ENCODE measurements around the gene CMTM7.

Gene CMTM7

DNA sequence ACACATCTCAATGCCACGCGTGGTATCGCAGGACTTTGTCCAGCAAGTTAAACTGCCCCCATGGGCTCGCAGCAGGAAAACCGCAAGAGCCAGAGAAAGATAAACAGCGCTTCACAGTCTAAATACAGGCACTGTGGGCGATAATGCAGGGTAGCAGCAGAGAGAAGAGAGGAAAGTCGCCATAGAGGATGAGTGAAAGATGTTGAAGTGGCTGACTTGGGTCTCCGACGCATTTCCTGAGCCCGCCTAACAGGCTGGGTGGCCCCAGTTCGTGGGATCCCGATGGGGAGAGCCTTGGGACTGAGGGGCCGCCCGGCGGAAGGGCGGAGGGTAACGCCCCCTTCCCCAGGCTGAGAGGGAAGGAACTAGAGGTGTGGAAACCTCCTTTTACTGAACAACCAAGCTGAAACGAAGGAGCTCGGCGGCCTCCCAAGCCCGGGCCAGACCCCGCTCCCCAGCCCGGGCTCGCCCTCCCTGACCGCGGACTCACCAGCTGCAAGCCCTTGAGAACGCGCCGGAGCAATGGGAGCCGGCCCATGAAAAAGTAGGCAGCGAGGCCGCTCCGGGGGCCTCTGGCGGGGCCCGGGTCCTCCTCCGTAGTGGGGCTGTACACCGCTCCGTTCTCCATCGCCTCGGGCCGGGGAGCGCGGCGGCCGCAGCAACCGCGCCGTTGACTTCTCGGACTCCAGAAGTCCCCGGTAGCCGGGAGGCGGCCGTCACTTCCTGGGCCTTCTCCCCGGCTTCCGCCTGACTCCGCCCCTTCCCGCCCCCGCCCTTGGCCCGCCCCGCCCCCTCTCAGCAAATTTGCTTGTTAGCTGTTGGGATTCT, 110.7 kb downstream of the CMTM7 start, which contains the start of gene CMTM6:
Gene CMTM6 (minus strand): TSS at position 735 of the 828 bp plus-strand sequence. CDS start 107 bp downstream, at position 628.
- Histone ChIP-seq H3K9me3 (ENCODE audit: control insufficient read depth, low read depth, low read length) (no peaks in the 10 kb centered on the region), H3K9ac (ENCODE audit: low read length) (peak within 1 kb of the TSS; percentile 56), H3K36me3 (ENCODE audit: control insufficient read depth, low read depth, low read length) (no peaks in the 10 kb centered on the region), H3K4me1 (ENCODE audit: control insufficient read depth, low read depth, low read length) (peaks cover 12% of the 10 kb centered on the region), H3K4me3 (ENCODE audit: low read length) (peak within 1 kb of the TSS; percentile 75), H3K27ac (ENCODE audit: low read length) (no peak within 1 kb of the TSS), H3K27me3 (ENCODE audit: control insufficient read depth, insufficient read depth, low read length) (no peaks in the 10 kb centered on the region)

DNA sequence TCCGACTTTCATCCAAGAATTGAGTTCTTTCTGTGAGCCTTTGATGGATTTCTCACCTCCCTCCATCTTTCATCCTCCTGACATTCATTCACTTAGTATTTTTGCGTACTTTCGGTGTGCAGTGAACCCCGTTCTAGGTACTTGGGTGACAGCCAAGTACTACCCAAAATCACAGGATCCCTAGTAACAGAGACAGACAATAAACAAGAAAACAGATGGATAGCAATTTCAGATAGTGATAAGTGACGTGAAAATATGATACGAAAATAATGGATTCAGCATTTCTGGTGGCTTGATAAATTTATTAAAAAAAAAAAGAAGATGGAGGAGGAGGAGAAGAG, 111.3 kb downstream of the CMTM7 start:
- peaks cover 12% of the 10 kb centered on the region for H3K4me1 ChIP-seq (ENCODE audit: control insufficient read depth, low read depth, low read length)
- peak overlapping the region; percentile 75 for H3K4me3 ChIP-seq (ENCODE audit: low read length)
- H3K36me3 ChIP-seq (ENCODE audit: control insufficient read depth, low read depth, low read length): no peaks in the 10 kb centered on the region
- no peak overlapping the region for H3K27ac ChIP-seq (ENCODE audit: low read length)
- no peak overlapping the region for H3K9ac ChIP-seq (ENCODE audit: low read length)
- H3K9me3 ChIP-seq (ENCODE audit: control insufficient read depth, low read depth, low read length): no peaks in the 10 kb centered on the region
- H3K27me3 ChIP-seq (ENCODE audit: control insufficient read depth, insufficient read depth, low read length): no peaks in the 10 kb centered on the region
